ENCODE measurements around the gene SLC30A3. TPM values are rescaled to one million over a fixed set of nuclear protein-coding genes. Genes with fewer than 3 reads are reported as not detected.

Gene SLC30A3
- total and polyA plus RNA-seq, 10 of the 15 experiments (the other 5 are each of a cell fraction or from before 2014, with no cell fraction given): 0.23 TPM; not detected in 9

DNA sequence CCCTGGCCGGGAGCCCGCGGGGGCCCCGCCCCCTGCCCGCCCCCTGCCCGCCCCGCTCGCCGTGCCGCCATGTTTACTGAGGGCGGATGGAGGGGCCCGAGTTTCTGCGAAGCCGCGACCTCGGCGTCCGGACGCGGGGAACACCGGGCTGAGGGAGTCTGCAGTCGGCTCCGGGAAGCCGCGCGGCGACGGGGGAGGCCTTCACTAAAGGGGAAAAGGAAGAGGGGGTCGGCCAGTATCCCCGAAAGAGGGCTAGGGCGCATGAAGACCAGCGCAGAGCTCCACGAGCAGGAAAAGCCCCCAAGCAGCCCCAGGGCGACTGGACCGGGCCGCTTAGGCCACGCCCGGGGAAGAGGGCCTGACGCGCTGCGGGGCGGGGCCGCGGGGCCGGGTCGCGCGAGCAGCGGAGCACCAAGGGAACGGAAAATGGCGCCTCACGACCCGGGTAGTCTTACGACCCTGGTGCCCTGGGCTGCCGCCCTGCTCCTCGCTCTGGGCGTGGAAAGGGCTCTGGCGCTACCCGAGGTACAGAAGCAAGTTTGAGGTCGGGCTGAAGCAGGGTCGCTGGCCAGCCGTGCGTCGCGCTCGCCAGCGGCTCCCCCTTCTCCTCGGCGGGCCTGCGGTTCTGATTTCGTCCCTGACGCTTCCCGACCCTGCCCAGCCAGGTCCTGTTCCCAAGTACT is 50.8 kb downstream of the SLC30A3 start, which contains the start of the genes ATRAID and SLC5A6 (continued):
- TF ChIP-seq MYC (IDR thresholded peaks at IDR 0.05; ENCODE audit: insufficient read depth, insufficient read length, insufficient replicate concordance, low read length, severe bottlenecking) (no peak), CHD1 (IDR thresholded peaks at IDR 0.05; ENCODE audit: low read depth, low read length) (no peak), ZBED1 (IDR thresholded peaks at IDR 0.05; ENCODE audit: borderline replicate concordance) (no peak)

DNA sequence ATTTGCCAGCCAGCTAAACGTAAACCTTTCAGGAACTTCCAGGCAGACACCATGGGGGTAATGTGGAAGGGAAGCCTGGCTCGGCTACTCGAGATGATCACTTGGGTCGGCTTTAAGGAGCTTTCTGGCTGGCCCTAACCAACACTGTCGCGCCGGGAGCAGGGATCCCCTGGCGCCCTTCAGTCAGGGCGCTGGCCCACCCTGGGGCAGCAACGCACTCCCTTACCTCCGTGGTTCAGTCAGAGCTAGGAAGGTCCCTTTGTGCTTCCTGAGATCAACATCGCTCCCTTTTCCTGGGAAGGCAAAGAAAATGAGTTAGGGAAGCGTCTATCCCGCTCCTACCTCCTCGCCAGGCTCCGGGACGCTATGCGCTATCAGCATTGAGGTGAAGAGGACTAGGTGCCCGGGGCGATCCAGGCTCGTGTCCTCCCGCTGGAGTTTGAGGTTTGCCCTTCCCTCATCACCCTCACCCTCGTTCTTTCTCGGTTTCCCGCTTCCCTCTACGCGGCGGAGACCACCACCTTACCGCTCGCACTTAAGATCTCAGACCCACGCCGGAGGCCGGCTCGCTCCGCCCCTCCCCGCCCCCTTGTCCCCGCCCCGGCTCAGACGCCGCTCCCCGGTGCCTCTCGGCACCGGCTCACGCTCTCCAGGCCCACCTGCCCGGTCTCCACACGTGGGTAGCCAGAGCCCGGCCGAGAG is 51.5 kb downstream of the SLC30A3 start:
- ChIA-PET POLR2A (interaction anchor here (0.6 to 1.5 kb wide), 4 partner anchors 78 to 1065 kb away, joined by 3 to 7 read pairs (median 5); partner anchors contain the start of gene PREB), RAD21 (ENCODE audit: unreplicated experiment) (interaction anchor here (1.3 kb wide), 1 partner anchor 78 kb away, joined by 3 read pairs; no protein-coding TSS in a partner anchor), CTCF (interaction anchor here (0.7 to 2.0 kb wide), 6 partner anchors 41 to 161 kb away, joined by 3 to 6 read pairs (median 4); no protein-coding TSS in a partner anchor), SMC1A (ENCODE audit: uncharacterized antibody, unreplicated experiment) (interaction anchor here (1.0 kb wide), 1 partner anchor 77 kb away, joined by 3 read pairs; the partner anchor contains the start of gene PREB)
- no peak for DNase-seq (ENCODE audit: low read depth, low spot score)
- in situ Hi-C loops (cut with MboI): no loop called here
- Histone ChIP-seq H3K27ac (ENCODE audit: control insufficient read depth, insufficient read depth) (peak overlapping the region; percentile 65), H3K4me3 (peak overlapping the region; percentile 70), H3K36me3 (ENCODE audit: control insufficient read depth in 2 of 2, insufficient read depth in 2 of 2, low read length in 1 of 2) (peaks cover 6 to 11% of the 10 kb centered on the region in 2 experiments), H3K79me2 (ENCODE audit: control insufficient read depth, insufficient read depth, low read length) (peaks cover 53% of the 10 kb centered on the region), H3K4me1 (ENCODE audit: control insufficient read depth, insufficient read depth, low read length) (peaks cover 7% of the 10 kb centered on the region), H4K20me1 (ENCODE audit: control insufficient read depth, insufficient read depth) (no peaks in the 10 kb centered on the region), H2AFZ (ENCODE audit: control insufficient read depth, low read depth, low read length) (peak overlapping the region; percentile 69), H3K4me2 (ENCODE audit: control insufficient read depth, insufficient read depth) (peak overlapping the region; percentile 82), H3K9me3 (replicated peaks; ENCODE audit: control insufficient read depth, insufficient read depth, low read length) (no peaks in the 10 kb centered on the region), H3K9ac (ENCODE audit: control insufficient read depth, insufficient read depth, low read length) (peak overlapping the region; percentile 96), H3K27me3 (replicated peaks in 1 of 2; ENCODE audit: control insufficient read depth in 2 of 2, insufficient read depth in 2 of 2, low read length in 1 of 2) (no peaks in the 10 kb centered on the region)
- TSS peak; percentile 87 for BruUV-seq (replicated peaks)
- 4% methylated on average over 37 of the region's 48 CpGs for WGBS (ENCODE audit: insufficient coverage, insufficient replicate concordance, low lambda C conversion rate, missing lambda C conversion rate)
- peak; percentile 2 for ATAC-seq
- intact Hi-C loops (cut with micrococcal nuclease; ENCODE audit: unreplicated experiment): loop anchor here (10.0 kb wide), 1 partner anchor 143 kb away; the partner anchor contains the start of gene GTF3C2
- FAIRE-seq: no peak
- TF ChIP-seq RCOR1 (conservative IDR thresholded peaks at IDR 0.05; ENCODE audit: low read depth, low read length) (0 out of 2 replicates have a peak, but pooled peaks have one; percentile 12), IKZF1 (conservative IDR thresholded peaks at IDR 0.05) (peak; percentile 26; the same call in 1 of the 2 replicates), LARP7 (IDR thresholded peaks at IDR 0.05) (0 out of 2 replicates have a peak, but pooled peaks have one; percentile 22), POLR2A (IDR thresholded peaks at IDR 0.05; ENCODE audit: low read depth, low read length) (no peak), HDGF (IDR thresholded peaks at IDR 0.05) (peak; percentile 17; the same call in 1 of the 2 replicates), MEF2B (IDR thresholded peaks at IDR 0.05; ENCODE audit: partially characterized antibody, poor library complexity, severe bottlenecking) (no peak), SREBF2 (IDR thresholded peaks at IDR 0.05; ENCODE audit: low read length) (no peak), IKZF2 (IDR thresholded peaks at IDR 0.05) (0 out of 4 replicates have a peak, but pooled peaks have one; percentile 15 to 34), MXI1 (IDR thresholded peaks at IDR 0.05; ENCODE audit: low read depth, low read length) (peak; percentile 85), SUZ12 (IDR thresholded peaks at IDR 0.05; ENCODE audit: unreplicated experiment) (no peak)
- TF ChIP-seq, protein P1, sequence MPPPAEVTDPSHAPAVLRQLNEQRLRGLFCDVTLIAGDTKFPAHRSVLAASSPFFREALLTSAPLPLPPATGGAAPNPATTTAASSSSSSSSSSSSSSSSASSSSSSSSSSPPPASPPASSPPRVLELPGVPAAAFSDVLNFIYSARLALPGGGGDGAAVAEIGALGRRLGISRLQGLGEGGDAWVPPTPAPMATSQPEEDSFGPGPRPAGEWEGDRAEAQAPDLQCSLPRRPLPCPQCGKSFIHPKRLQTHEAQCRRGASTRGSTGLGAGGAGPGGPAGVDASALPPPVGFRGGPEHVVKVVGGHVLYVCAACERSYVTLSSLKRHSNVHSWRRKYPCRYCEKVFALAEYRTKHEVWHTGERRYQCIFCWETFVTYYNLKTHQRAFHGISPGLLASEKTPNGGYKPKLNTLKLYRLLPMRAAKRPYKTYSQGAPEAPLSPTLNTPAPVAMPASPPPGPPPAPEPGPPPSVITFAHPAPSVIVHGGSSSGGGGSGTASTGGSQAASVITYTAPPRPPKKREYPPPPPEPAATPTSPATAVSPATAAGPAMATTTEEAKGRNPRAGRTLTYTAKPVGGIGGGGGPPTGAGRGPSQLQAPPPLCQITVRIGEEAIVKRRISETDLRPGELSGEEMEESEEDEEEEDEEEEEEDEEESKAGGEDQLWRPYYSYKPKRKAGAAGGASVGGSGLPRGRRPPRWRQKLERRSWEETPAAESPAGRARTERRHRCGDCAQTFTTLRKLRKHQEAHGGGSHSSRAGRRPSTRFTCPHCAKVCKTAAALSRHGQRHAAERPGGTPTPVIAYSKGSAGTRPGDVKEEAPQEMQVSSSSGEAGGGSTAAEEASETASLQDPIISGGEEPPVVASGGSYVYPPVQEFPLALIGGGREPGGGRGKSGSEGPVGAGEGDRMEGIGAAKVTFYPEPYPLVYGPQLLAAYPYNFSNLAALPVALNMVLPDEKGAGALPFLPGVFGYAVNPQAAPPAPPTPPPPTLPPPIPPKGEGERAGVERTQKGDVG (CRISPR knock-in tag; IDR thresholded peaks at IDR 0.05): no peak
- TF ChIP-seq, protein P2, sequence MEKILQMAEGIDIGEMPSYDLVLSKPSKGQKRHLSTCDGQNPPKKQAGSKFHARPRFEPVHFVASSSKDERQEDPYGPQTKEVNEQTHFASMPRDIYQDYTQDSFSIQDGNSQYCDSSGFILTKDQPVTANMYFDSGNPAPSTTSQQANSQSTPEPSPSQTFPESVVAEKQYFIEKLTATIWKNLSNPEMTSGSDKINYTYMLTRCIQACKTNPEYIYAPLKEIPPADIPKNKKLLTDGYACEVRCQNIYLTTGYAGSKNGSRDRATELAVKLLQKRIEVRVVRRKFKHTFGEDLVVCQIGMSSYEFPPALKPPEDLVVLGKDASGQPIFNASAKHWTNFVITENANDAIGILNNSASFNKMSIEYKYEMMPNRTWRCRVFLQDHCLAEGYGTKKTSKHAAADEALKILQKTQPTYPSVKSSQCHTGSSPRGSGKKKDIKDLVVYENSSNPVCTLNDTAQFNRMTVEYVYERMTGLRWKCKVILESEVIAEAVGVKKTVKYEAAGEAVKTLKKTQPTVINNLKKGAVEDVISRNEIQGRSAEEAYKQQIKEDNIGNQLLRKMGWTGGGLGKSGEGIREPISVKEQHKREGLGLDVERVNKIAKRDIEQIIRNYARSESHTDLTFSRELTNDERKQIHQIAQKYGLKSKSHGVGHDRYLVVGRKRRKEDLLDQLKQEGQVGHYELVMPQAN (conservative IDR thresholded peaks at IDR 0.05): peak; percentile 32; the same call in 1 of the 2 replicates
- TF ChIP-seq, protein P3, sequence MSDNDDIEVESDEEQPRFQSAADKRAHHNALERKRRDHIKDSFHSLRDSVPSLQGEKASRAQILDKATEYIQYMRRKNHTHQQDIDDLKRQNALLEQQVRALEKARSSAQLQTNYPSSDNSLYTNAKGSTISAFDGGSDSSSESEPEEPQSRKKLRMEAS (IDR thresholded peaks at IDR 0.05; ENCODE audit: low read depth, low read length): peak; percentile 53

All from GM12878 (cell line).